Superior temporal gyrus (tissue), 1 donor: Measurements from ENCODE around the gene AUNIP.

Source experiments
- DNase-seq: peaks from one replicate; pipeline ENCODE4 v3.0.0-alpha.2; 2016; ENCODE audit errors: extremely low spot score

Gene AUNIP

GRCh38 chr1:25889470-25889869 lies 30.2 kb upstream of the AUNIP start:
- no peak for DNase-seq

- no peak for DNase-seq
Observed at GRCh38 chr1:25888426-25888987, 29.2 kb upstream of the AUNIP start.

GRCh38 chr1:25885602-25886001 lies 26.3 kb upstream of the AUNIP start:
- DNase-seq: no peak

GRCh38 chr1:25881266-25881665 lies 22.0 kb upstream of the AUNIP start:
- no peak for DNase-seq

GRCh38 chr1:25880518-25880917 lies 21.3 kb upstream of the AUNIP start:
- no peak for DNase-seq

- DNase-seq: no peak
Observed at GRCh38 chr1:25879675-25880074, 20.4 kb upstream of the AUNIP start.

GRCh38 chr1:25878690-25879089 lies 19.4 kb upstream of the AUNIP start:
- DNase-seq: no peak

GRCh38 chr1:25877155-25877554 lies 17.9 kb upstream of the AUNIP start:
- no peak for DNase-seq

- no peak for DNase-seq
Observed at GRCh38 chr1:25876693-25877077, 17.4 kb upstream of the AUNIP start.

GRCh38 chr1:25875856-25876692 lies 16.8 kb upstream of the AUNIP start:
- no peak for DNase-seq

- peak; percentile 70 for DNase-seq
Observed at GRCh38 chr1:25875154-25875855, 16.0 kb upstream of the AUNIP start, which contains the start of gene PAQR7. TSS of gene PAQR7 (minus strand) at chr1:25875708. CDS start at chr1:25863839, 11,869 bp downstream.

- no peak for DNase-seq
Observed at GRCh38 chr1:25874635-25875153, 15.4 kb upstream of the AUNIP start.

- no peak for DNase-seq
Observed at GRCh38 chr1:25874209-25874608, 15.0 kb upstream of the AUNIP start.

- no peak for DNase-seq
Observed at GRCh38 chr1:25873120-25873519, 13.9 kb upstream of the AUNIP start.

- DNase-seq: no peak
Observed at GRCh38 chr1:25872713-25873112, 13.5 kb upstream of the AUNIP start.

- no peak for DNase-seq
Observed at GRCh38 chr1:25871704-25872494, 12.6 kb upstream of the AUNIP start.

- no peak for DNase-seq
Observed at GRCh38 chr1:25871086-25871703, 11.9 kb upstream of the AUNIP start.

- DNase-seq: no peak
Observed at GRCh38 chr1:25870614-25871013, 11.4 kb upstream of the AUNIP start.

- DNase-seq: no peak
Observed at GRCh38 chr1:25869909-25870606, 10.8 kb upstream of the AUNIP start.

GRCh38 chr1:25867210-25867991 lies 8.1 kb upstream of the AUNIP start:
- no peak for DNase-seq
